ENCODE measurements around the gene ALOX12B. TPM values are rescaled to one million over a fixed set of nuclear protein-coding genes. Genes with fewer than 3 reads are reported as not detected.
A peak's percentile ranks its signal among the peaks of the same experiment; 100 is the strongest.
"Not testable (repeated sequence)": the region's sequence is repeated elsewhere in the genome, so short reads cannot be mapped to it uniquely, and the experiment has no call there.

ALOX12B gene
- total RNA-seq, 1 donor from 2014 or later: not detected

DNA sequence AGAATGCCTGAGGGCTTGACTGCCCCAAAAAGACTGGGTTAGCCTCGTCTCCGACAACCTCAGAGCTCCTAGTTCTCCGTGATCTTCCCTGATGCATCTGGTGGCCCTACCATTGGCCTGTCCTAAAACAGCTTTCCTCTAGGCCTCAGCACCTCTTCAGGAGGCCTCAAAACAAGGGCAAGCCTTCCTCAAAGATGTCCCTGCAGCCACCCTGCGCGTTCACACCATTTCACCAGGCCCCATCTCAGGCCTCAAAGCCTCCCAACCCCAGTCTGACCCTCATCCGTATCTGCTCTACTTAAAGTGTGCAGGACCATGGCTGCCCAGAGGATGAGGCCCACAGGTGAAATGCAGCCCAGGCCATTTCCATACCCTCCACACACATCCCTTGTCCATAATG lies 23.4 kb upstream of the ALOX12B start:
- H3K4me1 Mint-ChIP-seq: no peaks in the 10 kb centered on the region
- peaks cover 79% of the 10 kb centered on the region for H3K27me3 Mint-ChIP-seq (ENCODE audit: low read depth)
- H3K4me3 Mint-ChIP-seq: peak overlapping the region; percentile 22
- no peak overlapping the region for H3K27ac Mint-ChIP-seq
- no peak for DNase-seq (ENCODE audit: low spot score in 2 of 2, unreplicated experiment in 2 of 2)
- no peaks in the 10 kb centered on the region for H3K36me3 Mint-ChIP-seq
- TF ChIP-seq, protein P1, sequence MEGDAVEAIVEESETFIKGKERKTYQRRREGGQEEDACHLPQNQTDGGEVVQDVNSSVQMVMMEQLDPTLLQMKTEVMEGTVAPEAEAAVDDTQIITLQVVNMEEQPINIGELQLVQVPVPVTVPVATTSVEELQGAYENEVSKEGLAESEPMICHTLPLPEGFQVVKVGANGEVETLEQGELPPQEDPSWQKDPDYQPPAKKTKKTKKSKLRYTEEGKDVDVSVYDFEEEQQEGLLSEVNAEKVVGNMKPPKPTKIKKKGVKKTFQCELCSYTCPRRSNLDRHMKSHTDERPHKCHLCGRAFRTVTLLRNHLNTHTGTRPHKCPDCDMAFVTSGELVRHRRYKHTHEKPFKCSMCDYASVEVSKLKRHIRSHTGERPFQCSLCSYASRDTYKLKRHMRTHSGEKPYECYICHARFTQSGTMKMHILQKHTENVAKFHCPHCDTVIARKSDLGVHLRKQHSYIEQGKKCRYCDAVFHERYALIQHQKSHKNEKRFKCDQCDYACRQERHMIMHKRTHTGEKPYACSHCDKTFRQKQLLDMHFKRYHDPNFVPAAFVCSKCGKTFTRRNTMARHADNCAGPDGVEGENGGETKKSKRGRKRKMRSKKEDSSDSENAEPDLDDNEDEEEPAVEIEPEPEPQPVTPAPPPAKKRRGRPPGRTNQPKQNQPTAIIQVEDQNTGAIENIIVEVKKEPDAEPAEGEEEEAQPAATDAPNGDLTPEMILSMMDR (IDR thresholded peaks at IDR 0.05; ENCODE audit: unreplicated experiment): no peak
- H3K9me3 Mint-ChIP-seq: no peaks in the 10 kb centered on the region

DNA sequence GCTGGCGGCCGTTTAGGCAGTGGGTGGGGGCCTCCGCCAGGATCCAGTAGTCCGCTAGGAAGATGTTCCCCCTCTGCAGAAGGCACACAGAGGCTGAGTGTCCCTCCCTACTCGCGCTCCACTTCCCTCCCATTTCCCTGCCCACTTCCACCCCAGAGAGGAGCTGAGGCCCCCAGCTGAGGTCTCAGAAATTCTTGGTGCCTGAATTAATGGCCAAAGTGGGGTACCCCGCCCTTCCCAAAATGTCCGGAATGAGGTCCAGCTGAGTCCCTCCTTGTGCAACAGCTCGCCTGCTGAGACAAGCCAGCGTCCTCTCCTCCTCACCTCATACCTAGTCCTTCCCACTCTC lies 22.9 kb upstream of the ALOX12B start:
- no peak overlapping the region for H3K27ac Mint-ChIP-seq
- no peaks in the 10 kb centered on the region for H3K4me1 Mint-ChIP-seq
- TF ChIP-seq, protein P1 (IDR thresholded peaks at IDR 0.05; ENCODE audit: unreplicated experiment): no peak
- no peaks in the 10 kb centered on the region for H3K36me3 Mint-ChIP-seq
- H3K4me3 Mint-ChIP-seq: peak overlapping the region; percentile 30
- no peak for DNase-seq (ENCODE audit: low spot score in 2 of 2, unreplicated experiment in 2 of 2)
- no peaks in the 10 kb centered on the region for H3K9me3 Mint-ChIP-seq
- H3K27me3 Mint-ChIP-seq (ENCODE audit: low read depth): peaks cover 76% of the 10 kb centered on the region

DNA sequence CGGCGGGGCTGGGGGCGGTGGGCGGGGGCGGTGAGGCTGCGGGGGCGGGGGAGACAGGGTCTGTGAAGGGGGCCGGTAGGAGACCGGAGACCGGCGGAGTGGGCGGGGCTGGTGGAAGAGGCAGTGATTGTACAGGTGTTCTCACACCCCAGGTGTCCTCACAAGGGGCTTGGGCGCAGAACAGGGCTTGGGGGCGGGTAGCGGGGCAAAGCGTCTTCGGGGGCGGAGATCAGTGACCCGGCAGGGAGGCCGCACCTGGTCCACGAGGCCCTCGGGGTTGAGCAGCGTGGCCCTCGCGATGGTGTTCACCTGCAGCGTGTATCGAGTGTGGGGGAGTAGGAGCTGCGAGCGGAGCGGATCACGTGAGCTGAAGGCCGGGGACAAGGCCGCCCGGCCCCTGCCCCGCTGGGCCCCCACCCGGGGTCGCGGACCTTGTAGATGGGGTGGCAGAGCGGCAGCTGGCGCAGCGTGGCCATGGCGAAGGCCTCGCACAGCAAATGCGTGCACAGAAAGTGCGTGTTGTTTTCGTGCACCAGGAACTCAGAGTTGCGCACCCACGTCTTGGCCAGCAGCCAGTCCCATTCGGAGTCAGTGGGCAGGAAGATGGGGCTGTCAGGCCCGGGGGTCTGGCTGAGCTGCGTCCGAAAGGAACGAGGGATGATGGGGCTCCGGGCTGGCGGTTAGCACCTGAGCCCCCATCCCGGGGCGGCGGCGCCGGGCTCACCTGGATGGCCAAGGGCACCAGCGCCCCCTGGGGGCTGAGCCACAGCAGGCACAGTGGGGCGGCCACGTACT lies 22.3 kb upstream of the ALOX12B start:
- H3K4me3 Mint-ChIP-seq: peak overlapping the region; percentile 55
- DNase-seq (ENCODE audit: low spot score in 2 of 2, unreplicated experiment in 2 of 2): peak; percentile 59 to 83

DNA sequence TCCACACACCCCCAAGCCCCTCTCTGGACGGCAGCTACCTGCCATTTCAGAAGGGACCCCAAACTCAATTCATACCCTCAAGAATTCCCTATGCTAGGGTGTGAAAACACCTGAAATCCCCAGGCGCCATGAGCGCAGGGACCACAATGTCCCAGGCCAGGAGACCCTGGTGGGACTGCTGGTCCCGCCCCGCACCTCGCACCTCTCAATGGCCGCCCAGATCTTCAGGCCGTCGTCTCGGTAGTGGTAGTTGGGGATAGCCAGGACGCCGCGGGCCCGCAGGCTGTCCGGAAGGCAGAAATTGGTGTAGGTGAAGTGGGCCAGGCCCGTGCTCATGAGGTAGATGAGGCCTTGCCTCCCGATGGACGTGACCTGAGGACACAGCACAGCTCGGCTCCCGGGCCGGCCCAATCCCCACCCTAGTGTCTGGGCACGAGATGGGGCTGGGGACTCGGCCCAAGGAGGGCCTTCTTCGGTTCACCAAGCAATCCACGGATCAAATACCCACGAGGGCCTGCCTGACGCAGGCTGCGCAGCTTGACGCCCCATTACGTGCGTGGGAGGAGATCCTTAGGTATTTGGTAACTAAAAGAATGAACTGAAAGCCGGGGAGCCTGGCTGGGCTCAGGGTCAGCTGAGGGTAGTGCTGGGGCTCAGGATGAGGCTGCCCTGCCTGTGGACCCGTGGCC lies 21.6 kb upstream of the ALOX12B start:
- H3K4me1 Mint-ChIP-seq: no peaks in the 10 kb centered on the region
- H3K36me3 Mint-ChIP-seq: no peaks in the 10 kb centered on the region
- H3K4me3 Mint-ChIP-seq: peak overlapping the region; percentile 28
- peaks cover 65% of the 10 kb centered on the region for H3K27me3 Mint-ChIP-seq (ENCODE audit: low read depth)
- no peaks in the 10 kb centered on the region for H3K9me3 Mint-ChIP-seq
- DNase-seq (ENCODE audit: low spot score in 2 of 2, unreplicated experiment in 2 of 2): no peak
- H3K27ac Mint-ChIP-seq: no peak overlapping the region
- TF ChIP-seq, protein P1 (IDR thresholded peaks at IDR 0.05; ENCODE audit: unreplicated experiment): no peak

More for the DNA sequence above, 22.3 kb upstream of the ALOX12B start:
- Mint-ChIP-seq H3K27ac (no peak overlapping the region), H3K27me3 (ENCODE audit: low read depth) (peaks cover 72% of the 10 kb centered on the region), H3K36me3 (no peaks in the 10 kb centered on the region), H3K4me1 (no peaks in the 10 kb centered on the region), H3K9me3 (no peaks in the 10 kb centered on the region)
- TF ChIP-seq, protein P1 (IDR thresholded peaks at IDR 0.05; ENCODE audit: unreplicated experiment): peak; percentile 94

DNA sequence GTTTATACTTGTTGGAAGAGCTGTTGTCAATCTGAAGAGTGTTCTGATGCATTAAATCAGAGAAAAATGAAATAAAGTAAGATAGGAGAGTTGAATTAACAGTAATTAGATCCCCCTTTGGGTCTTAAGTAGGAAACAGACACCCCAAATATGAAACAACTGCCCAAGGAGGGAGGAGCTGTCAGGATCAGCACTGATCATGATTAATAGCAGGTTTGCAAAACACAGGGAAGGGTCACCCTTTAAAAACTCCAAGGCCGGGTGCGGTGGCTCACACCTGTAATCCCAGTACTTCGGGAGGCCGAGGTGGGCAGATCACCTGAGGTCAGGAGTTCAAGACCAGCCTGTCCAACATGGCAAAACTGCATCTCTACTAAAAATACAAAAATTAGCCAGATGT lies 19.5 kb upstream of the ALOX12B start:
- not testable (repeated sequence) for H3K4me3 Mint-ChIP-seq; DNase-seq (ENCODE audit: low spot score in 2 of 2, unreplicated experiment in 2 of 2); H3K27ac Mint-ChIP-seq; H3K4me1 Mint-ChIP-seq; H3K36me3 Mint-ChIP-seq; H3K9me3 Mint-ChIP-seq
- peaks cover 59% of the 10 kb centered on the region for H3K27me3 Mint-ChIP-seq (ENCODE audit: low read depth)

DNA sequence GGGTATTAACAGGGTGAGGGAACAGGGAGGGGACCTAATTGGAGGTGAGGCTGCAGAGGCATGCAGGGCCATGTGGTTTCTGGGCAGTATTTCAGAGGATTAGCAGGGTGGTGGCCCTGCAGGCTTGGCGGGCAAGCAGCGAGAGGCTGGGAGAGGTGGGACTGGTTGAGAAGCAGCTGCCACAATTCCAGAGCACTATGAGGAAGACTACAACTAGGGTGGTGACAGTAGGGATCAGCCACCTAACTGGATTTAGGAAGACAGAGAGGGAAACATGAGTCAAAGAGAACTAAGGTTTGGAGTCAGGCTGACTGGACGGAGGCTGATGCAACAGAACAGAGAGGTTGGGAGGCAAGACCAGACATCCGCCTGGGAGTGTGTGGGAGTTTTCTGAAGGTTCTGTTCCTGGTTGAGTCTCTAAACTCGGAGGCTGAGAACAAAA lies 18.5 kb upstream of the ALOX12B start:
- no peaks in the 10 kb centered on the region for H3K4me1 Mint-ChIP-seq
- H3K36me3 Mint-ChIP-seq: no peaks in the 10 kb centered on the region
- TF ChIP-seq, protein P1 (IDR thresholded peaks at IDR 0.05; ENCODE audit: unreplicated experiment): no peak
- no peak overlapping the region for H3K4me3 Mint-ChIP-seq
- H3K27me3 Mint-ChIP-seq (ENCODE audit: low read depth): peaks cover 49% of the 10 kb centered on the region
- no peaks in the 10 kb centered on the region for H3K9me3 Mint-ChIP-seq
- DNase-seq (ENCODE audit: low spot score in 2 of 2, unreplicated experiment in 2 of 2): no peak
- no peak overlapping the region for H3K27ac Mint-ChIP-seq
